ENCODE results near the gene TGFBI.

DNA sequence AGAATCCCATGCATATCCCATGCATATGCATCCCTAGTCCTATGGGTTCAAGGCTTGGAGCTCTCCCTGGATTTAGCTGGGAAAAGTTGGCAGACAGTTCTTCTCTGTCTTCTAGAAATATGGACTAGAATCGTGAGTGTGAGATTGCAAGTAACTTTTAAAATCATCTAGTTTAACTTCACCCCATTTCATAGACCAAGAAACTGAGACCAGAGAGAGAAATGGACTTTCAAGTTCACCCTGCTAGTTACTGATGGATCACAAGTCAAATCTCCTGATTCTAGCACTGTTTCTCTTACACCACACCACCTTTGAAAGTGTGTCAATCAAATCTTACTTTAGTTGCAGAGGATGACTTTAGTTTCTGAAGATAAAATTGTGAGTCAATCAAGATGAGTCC, 13.4 kb downstream of the TGFBI start:
- TF ChIP-seq, protein P1, sequence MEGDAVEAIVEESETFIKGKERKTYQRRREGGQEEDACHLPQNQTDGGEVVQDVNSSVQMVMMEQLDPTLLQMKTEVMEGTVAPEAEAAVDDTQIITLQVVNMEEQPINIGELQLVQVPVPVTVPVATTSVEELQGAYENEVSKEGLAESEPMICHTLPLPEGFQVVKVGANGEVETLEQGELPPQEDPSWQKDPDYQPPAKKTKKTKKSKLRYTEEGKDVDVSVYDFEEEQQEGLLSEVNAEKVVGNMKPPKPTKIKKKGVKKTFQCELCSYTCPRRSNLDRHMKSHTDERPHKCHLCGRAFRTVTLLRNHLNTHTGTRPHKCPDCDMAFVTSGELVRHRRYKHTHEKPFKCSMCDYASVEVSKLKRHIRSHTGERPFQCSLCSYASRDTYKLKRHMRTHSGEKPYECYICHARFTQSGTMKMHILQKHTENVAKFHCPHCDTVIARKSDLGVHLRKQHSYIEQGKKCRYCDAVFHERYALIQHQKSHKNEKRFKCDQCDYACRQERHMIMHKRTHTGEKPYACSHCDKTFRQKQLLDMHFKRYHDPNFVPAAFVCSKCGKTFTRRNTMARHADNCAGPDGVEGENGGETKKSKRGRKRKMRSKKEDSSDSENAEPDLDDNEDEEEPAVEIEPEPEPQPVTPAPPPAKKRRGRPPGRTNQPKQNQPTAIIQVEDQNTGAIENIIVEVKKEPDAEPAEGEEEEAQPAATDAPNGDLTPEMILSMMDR (IDR thresholded peaks at IDR 0.05; ENCODE audit: low read depth, low read length, poor library complexity, severe bottlenecking): no peak
- no peak for TF ChIP-seq EZH2phosphoT487 (IDR thresholded peaks at IDR 0.05; ENCODE audit: borderline replicate concordance, low read length)

All from DOHH2 (cell line).